Measurements from ENCODE around the gene ATP8A2.
"Not testable (repeated sequence)": the region's sequence is repeated elsewhere in the genome, so short reads cannot be mapped to it uniquely, and the experiment has no call there.

The ATP8A2 gene

GRCh38 chr13:25463496-25463895 is 91.7 kb downstream of the ATP8A2 start:
- DNase-seq (ENCODE audit: low spot score): no peak

GRCh38 chr13:25466880-25467279 is 95.1 kb downstream of the ATP8A2 start:
- DNase-seq (ENCODE audit: low spot score): no peak

DNA sequence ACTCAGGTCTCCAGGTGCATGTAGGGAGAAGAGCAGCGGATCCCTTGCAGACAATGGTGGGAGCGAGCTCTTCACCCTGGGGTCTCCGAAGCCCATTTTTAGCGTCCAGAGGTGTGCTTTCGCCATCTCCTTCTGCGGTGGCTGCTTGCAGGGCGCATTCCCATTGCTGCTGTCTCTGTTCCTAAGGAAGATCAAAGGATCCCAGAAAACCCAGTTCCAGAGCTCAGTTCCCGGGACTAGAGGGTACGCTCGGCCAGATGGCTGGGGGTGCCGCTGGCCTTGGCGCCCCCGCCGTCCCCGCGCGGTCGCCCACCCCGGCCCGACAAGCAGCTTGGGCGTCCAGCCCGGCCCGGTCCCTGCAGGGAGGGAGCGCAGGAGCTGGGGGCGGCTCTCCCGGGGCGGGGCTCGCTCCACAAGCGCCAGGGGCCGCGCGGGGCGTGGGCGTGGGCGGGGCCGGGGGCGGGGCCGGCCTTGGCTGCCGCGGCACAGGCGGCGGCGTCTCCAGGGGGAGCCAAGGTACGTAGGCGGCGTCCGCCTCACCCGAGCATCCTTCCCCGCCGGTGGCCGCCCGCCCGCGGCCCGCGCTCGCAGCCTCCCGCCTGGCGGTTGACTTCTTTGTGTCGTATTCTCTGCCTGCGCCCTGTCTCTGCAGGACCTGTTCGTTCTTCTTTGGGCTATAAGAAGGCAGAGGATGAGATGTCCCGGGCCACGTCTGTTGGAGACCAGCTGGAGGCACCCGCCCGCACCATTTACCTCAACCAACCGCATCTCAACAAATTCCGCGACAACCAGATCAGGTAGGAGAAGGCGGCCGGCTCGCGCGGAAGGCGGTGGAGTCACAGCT is 96.8 kb downstream of the ATP8A2 start:
- peak; percentile 19 for DNase-seq (ENCODE audit: low spot score)

DNA sequence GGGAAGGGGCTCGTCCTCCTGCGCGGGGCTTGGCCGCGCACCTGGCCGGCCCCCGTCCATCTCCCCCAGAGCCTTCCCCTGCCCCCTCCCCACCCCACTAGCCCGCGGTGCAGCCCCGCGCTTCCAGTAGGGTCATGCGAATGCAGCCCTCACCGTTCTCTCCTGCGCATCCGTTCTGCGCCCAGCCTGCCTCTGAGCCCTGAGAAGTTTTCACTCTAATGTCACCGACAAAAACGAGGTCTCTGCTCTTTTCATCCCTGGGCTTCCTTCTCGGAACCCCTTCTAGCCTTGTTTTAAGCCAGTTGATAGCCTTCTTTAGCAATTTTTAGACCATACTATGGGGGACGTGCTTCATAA is 97.4 kb downstream of the ATP8A2 start:
- no peak for DNase-seq (ENCODE audit: low spot score)

DNA sequence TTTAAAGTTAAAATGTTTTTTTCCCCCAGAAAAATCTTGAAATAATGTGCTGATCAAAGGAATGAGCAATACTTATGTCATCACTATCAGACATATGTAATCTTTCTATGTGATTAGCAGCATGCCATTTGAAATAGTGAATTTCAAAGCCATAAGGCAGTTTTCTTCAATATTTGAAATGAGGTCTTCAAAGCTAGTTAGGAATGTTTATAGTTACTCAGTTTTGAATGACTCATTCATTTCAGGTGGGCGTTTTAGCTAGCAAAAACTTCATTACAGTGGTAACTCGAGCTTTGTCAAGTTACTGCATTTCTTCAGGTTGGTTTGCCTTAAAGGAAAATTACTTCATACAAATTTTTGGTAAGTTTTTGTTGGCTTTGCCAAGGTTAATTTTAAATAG is 102.1 kb downstream of the ATP8A2 start:
- no peak for DNase-seq (ENCODE audit: low spot score)

DNA sequence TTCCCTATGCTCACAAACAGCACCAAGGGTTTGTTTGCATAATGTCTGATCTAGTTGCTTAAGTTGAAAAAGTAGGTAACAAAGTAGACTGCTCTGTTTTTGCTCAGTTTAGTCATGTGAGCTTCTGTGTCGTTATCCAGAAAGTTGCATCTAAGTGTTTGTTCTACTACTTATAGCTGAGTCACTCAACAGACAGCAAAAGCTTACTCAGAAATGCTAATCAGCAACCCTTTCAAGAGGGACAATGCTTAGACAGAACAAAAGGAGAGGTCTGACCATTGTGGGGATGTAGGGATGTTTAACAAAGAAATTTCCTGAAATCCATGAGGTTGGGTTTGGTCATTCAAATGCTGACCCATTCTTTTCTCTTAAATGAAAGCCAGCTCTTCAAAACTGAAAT is 106.4 kb downstream of the ATP8A2 start:
- DNase-seq (ENCODE audit: low spot score): no peak

GRCh38 chr13:25489238-25489637 is 117.5 kb downstream of the ATP8A2 start:
- DNase-seq (ENCODE audit: low spot score): peak; percentile 76

GRCh38 chr13:25490236-25490635 is 118.5 kb downstream of the ATP8A2 start:
- DNase-seq (ENCODE audit: low spot score): peak; percentile 34

DNA sequence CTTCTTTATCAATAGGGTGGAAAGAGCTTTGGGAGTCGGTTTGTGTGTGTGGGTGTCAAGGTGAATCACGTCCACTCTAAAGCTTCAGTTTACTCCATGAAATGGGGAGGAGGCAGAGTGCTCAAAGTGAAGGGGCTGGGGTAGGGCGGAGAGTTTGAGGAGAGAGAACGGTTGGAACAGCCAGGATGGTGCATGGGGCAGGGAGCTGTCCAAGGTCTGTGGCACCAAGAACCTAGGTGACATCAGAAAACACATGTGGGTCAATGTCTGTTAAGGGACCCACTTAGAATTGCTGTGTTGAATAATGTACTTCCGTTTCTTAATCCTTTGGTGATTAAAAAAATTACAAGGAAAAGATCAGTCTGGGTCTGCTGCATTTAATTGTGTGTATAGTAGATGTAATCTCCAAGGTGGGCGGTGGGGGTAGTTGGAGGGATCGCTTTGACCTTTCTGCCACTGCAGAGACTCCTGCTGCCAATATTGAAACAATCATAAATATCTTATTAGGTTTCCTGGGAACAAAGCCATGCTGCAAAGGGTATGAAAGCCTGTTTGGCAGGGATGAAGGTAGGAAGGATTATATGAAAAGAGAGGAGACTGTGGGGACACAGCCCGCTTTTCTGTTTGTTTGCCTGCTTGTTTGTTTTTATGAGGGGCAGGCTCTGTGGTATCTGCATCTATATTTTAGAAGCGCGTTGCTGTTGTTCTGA is 122.3 kb downstream of the ATP8A2 start:
- DNase-seq (ENCODE audit: low spot score): no peak

DNA sequence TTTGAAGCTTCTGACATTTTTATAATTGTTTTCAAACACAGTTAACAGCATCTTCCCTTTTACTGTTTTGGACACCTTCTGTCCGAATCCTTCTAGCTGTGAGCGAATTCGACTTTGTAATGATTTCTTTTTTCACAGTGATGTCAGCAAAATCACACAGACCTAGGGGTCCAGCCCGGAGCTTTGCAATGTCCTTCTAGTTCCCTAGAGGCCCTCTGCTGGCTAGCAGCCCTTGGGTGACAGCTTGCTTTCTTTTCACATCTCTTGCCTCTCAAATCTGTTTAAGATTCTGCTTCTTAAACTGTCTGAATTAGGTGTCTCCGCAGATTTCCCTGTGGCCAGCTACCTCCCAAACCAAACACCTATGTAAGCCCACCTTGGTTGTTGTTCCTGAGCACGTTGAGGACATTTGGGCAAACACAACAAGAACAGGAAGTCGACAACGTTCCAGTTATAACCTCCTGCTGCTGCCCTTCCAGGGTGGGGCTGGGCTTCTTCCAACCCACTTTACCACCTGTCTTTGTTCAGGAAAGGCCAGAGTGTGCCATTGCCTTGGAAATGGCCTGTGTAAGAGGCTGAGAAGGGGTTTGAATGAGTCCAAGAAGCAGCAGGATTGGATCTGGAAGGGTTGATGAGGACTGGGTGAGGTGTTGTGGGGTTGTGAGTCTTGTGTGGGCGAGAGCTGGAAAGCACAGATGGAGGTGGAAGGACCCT is 123.1 kb downstream of the ATP8A2 start:
- no peak for DNase-seq (ENCODE audit: low spot score)

DNA sequence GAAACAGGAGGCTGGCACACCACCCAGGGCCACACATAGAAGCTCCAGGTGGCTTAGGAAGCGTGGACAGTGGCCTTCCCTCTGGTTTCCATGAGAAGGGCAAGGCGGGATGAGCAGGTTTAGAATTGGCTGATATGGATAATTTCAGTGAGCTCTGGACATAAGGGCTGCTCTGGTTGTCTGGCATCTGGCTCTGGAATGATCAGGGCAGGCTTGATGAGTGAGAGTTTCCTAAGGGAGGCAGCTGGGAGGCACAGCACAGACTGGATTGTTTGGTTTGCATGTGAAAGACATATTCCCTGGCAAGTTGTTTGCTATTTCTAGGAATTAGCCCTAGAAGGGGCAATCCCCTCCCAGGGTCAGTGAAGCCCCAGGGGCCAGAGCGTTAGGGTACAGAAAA is 129.5 kb downstream of the ATP8A2 start:
- no peak for DNase-seq (ENCODE audit: low spot score)

- no peak for DNase-seq (ENCODE audit: low spot score)
Measured at GRCh38 chr13:25502031-25502430, 130.3 kb downstream of the ATP8A2 start.

GRCh38 chr13:25502551-25502950 is 130.8 kb downstream of the ATP8A2 start:
- no peak for DNase-seq (ENCODE audit: low spot score)

DNA sequence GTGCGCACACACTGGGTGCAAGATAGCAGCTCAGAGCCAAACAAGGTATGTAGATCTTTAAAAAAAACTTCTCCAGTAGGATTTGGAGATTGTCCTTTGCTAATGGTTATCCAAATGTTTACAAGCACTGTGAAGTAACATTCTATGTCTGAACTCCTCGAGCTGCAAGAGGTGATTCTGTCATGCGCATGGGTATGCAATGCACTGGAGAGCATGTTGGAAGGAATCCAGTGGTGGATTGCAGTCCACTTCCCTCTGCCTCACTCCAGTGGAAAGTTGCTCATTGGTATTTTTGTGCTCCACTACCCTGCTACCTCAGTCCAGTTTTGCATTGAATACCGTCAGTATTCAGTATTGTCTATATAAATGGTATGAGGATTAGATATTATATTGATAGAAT is 132.1 kb downstream of the ATP8A2 start:
- DNase-seq (ENCODE audit: low spot score): no peak

GRCh38 chr13:25507841-25508240 is 136.1 kb downstream of the ATP8A2 start:
- DNase-seq (ENCODE audit: low spot score): no peak

GRCh38 chr13:25513060-25513459 is 141.3 kb downstream of the ATP8A2 start:
- not testable (repeated sequence) for DNase-seq (ENCODE audit: low spot score)

GRCh38 chr13:25518441-25518840 is 146.7 kb downstream of the ATP8A2 start:
- DNase-seq (ENCODE audit: low spot score): no peak

DNA sequence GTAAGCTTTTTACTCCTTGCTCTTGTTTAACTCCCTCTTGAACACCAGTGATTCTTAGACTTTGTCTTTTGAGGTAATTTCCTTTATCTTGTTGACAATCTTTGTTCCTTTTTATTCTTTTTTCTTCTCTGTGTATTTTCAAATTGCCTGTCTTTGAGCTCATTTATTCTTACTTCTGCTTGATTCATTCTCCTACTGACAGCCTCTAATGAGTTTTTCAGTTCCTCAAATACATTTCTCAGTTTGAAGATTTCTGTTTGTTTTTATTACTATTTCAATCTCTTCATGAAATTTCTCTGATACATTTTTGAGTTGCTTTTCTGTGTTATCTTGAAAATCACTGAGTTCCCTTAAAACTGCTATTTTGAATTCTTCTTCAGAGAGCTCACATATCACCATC is 154.1 kb downstream of the ATP8A2 start:
- no peak for DNase-seq (ENCODE audit: low spot score)

- no peak for DNase-seq (ENCODE audit: low spot score)
Measured at GRCh38 chr13:25528266-25528665, 156.5 kb downstream of the ATP8A2 start.

DNA sequence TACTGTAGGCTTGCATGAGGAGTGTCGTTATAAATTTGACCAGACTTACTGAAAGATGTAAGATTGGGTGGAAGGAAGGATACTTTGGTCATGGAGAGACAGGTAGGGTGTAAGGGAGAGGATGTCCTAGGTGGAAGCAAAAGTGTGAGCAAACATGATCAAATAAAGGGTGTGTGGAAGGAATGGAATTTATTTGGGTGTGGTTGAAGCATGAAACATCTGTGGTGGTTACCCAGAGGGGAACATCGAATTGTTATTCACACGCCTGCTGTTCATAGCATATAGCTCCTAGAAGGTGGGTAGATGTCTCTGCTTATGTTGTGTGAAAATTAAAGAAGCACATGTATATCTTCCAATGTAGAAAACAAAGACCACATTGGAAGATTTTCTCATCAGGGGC is 157.7 kb downstream of the ATP8A2 start:
- DNase-seq (ENCODE audit: low spot score): no peak

DNA sequence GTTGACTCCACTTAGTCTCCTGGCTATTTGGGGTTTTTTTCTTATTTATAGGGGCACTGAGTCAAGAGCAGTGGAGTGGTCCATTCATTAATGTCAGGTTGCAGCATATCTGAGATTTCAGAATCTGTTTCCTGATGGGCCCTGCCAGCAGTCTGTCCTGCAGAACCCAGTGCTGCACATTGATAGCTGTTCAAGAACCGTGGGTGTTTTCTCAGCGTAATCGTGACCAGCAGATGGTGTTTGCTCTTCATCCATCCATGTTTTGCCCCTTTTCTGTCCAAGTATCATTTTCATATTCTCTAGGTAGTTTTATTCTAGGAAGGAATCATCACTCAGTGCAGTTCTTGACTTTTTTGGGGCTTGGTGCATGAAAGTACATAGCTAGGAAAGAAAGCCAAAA is 166.5 kb downstream of the ATP8A2 start:
- DNase-seq (ENCODE audit: low spot score): no peak

DNA sequence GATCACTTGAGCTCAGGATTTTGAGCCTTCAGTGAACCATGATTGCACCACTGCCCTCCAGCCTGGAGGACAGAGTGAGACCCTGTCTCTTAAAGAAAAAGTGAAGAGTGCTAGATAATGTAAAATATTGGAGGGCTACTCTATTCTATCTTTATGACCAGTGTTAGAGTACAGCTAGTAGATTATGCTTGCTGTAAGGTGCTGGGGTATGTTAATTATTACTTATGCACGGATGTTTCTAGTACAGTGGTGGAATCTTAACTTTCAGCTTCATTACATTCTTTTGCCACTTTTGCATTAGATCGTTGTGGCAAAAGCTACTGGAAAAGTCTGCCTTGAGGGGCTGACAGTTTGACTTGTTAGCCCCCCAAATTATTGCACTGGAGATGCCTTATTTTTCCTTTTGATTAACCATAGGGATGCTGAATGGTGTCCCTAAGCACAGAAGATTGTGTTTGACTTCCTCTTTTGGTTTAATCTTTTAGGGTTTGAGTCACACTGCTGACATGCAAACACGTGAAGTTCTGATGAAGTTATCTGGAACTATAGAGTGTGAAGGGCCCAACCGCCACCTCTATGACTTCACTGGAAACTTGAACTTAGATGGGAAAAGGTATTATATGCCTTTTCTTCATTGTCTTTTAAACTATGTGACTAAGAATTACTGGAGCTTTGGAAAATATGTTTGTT is 169.8 kb downstream of the ATP8A2 start:
- DNase-seq (ENCODE audit: low spot score): no peak
